Stimulated activated CD4-positive, alpha-beta T cell treated with anti-CD3 and anti-CD28 coated beads, Interleukin-2, amount 100 ng/mL, for 48 hours (primary cell): ENCODE data around the gene MIEF1.

Source experiments
- DNase-seq, 2 donors: peaks; one replicate each; pipeline ENCODE4 v3.0.0-alpha.2; 2020

Gene MIEF1

DNA sequence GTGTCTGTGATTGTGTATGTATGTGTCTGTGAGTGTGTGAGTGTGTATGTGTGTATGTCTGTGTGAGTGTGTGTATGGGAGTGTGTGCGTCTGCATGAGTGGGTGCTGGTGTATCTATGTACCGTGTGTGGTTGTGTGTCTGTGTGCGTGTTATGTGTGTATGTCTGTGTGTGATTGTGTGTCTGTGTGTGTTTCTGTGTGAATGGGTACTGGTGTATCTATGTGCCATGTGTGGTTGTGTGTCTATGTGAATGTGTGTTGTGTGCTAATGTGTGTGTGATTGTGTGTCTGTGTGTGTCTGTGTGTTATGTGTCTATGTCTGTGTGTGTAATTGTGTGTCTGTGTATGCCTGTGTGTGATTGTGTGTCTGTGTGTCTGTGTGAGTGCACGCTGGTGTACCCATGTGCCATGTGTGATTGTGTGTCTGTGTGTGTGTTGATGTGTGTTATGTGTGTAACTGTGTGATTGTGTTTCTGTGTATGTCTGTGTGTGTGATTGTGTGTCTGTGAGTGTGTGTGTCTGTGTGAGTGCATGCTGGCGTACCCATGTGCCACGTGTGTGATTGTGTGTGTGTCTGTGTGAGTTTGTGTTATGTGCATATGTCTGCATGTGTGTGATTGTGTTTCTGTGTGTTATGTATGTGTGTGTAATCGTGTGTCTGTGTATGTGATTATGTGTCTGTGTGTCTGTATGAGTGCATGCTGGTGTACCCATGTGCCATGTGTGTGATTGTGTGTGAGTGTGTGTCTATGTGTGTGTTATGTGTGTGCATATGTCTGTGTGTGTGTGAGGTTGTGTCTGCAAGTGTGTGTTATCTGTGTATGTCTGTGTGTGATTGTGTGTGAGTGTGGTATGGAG lies 61.7 kb downstream of the MIEF1 start:
- no peak for DNase-seq

DNA sequence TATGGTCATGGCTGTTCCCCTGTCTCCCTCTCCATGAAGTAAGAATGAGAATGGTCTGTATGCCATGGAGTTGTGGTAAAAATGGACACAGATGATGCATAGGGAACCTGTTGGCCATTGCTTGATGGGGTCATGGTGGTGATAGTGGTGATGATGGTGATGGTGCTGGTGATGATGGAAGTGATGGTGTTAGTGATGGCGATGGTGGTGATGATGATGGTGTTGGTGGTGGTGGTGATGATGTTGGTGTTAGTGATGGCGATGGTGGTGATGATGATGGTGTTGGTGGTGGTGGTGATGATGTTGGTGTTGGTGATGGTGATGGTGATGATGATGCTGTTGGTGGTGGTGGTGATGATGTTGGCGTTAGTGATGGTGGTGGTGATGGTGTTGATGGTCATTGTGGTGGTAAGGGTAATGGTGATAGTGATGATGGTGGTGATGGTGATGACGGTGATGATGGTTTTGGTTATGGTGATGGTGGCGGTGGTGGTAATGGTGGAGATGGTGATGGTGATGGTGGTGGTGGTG lies 63.4 kb downstream of the MIEF1 start:
- DNase-seq: no peak

- DNase-seq: peak; percentile 14 to 17
These were observed 65.3 kb downstream of the MIEF1 start for GRCh38 chr22:39567135-39567946.
